Stimulated activated CD4-positive, alpha-beta T cell treated with anti-CD3 and anti-CD28 coated beads, Interleukin-15, amount 100 ng/mL, for 1 hour (primary cell): Measurements from ENCODE around the gene ARRDC2.
A peak's percentile ranks its signal among the peaks of the same experiment; 100 is the strongest.
"Not testable (repeated sequence)": the region's sequence is repeated elsewhere in the genome, so short reads cannot be mapped to it uniquely, and the experiment has no call there.

Source experiments
- DNase-seq, 2 donors: peaks; one replicate each; pipeline ENCODE4 v3.0.0-alpha.2; 2020; ENCODE audit warnings: low read depth in 1 of 2, low spot score in 1 of 2

The ARRDC2 gene

DNA sequence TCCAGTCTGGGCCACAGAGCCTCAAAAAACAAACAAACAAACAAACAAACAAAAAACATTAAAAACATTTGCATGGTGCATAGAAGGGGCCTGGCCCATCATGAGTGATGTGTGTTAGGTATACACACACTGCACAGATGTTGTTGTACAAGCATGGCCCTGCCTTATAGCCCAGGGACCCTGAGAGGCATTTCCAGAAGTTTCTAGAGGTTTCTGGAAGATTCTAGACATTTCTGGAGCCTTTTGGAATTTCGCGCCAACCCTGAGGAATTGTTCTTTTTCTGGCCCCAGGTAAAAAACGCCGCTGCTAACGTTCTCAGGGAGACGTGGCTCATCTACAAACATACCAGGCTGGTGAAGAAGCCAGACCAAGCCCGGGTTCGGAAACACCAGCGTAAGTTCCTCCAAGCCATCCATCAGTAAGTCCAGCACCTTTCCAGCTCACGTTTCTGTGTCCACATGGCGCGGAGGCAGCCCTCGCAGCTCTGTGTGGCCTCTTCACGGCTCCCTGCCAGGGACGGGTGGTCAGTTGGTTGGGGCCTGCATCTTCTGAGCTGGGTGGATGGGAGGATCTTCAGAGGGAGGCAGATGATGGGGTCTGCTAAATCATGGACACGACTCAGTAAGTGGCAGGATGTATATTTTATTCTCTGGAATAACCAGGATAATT is 18.4 kb upstream of the ARRDC2 start:
- DNase-seq, result no peak

- DNase-seq, result no peak
Measured at GRCh38 chr19:17993076-17993813, 14.7 kb upstream of the ARRDC2 start.

DNA sequence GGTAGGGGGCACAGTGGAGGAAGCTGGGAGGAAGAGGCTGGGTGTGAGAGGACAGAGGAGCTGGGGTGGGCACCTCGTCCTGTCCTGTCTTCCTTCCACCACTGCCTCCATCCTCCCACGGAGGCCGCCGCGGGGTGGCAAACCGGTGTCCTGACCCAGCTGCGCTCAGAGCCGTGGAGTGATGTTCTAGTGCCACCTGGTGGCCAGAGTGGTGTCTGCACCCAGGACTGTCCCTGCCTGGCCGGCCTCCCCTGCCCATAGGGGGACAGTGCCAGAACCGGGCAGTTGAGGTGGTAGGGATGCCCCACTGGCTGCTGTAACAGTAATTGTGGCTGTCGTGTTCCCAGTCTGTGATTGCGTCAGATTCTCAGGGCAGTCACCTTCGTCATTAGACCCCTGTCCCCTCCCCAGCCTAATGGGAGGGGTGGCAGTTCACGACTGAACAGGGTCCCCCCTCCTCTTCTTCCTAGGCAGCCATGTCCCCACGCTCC is 11.1 kb upstream of the ARRDC2 start:
- peak; percentile 79 to 81 for DNase-seq

GRCh38 chr19:17997969-17998826 is 9.8 kb upstream of the ARRDC2 start:
- DNase-seq, result no peak

DNA sequence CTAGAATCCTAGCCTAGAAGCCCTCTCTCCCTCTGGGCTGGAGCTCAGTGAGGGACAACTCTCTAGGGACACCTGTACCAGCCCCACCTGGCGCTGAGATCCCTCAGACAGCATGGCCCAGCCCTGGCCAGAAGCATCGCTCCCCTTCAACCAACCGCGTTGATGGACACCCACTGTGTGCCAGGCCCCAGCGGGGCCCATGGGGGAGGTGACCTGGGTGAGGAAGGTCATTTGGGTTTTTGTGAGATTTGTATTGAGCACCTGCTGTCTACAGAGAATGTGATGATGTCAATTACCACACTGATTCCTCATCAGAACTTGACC is 9.2 kb upstream of the ARRDC2 start:
- DNase-seq, result no peak

GRCh38 chr19:17999684-18000479 is 8.1 kb upstream of the ARRDC2 start:
- DNase-seq, result no peak

- no peak for DNase-seq
Measured at GRCh38 chr19:18000480-18000914, 7.5 kb upstream of the ARRDC2 start.

DNA sequence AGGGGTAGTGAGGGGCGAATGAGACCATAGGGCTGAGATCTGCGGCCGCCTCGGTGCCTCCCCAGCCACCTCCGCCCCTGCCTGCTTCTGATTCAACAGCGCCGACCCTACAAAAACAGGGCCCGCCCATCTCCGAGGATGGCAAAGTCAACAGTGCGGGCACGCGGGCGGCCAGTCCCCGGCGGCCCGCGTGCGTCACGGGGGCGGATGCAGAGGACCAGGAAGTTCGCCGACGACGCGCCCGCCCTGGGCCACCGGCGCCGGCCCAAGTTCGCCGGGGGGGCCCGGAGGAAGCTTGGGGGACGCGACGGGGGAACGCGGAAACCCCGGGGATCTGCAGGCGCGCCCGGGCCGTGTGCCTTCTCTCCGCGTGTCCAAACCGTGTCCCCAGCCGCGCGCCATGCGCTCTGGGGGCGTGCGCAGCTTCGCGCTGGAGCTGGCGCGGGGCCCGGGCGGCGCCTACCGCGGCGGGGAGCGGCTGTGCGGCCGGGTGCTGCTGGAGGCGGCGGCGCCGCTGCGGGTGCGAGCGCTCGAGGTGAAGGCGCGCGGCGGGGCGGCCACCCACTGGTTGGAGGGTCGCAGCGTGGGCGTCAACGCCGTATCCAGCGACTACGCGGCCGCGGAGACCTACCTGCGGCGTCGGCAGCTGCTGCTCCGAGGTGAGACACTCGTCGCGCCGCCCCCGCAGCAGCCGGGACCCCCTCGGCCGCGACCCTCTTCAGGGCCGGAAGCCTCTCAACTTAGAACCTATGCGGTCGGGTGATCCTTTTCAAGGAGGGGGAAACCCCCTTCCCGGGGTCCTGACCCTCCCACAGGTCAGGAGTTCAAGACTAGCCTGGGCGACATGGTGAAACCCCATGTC is 6.8 kb upstream of the ARRDC2 start:
- peak; percentile 79 to 85 for DNase-seq

DNA sequence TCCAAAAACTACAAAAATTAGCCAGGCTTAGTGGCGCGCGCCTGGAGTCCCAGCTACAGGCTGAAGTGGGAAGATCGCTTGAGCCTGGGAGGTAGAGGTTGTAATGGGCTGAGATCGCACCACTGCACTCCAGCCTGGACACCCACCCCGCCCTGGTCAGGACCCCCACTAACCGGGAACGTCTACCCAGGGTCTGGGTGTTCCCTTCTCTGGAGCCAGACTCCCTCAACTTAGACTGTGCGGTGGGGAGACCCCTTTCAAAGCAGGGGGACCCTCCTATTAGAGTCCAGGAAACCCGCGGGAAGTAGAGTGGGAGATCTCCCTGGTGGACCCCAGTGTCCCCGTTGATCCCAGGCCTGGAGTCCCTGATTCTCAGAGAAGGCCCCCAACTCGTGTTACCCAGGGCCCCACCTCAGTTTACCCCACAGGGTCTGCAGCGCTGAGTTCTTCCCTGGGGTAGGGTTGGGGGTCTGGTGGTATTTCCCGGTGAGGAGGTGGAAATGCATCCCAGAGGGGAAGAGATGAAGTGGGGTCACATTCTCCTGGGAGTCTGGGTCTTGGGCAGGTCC is 6.1 kb upstream of the ARRDC2 start:
- DNase-seq, result no peak

DNA sequence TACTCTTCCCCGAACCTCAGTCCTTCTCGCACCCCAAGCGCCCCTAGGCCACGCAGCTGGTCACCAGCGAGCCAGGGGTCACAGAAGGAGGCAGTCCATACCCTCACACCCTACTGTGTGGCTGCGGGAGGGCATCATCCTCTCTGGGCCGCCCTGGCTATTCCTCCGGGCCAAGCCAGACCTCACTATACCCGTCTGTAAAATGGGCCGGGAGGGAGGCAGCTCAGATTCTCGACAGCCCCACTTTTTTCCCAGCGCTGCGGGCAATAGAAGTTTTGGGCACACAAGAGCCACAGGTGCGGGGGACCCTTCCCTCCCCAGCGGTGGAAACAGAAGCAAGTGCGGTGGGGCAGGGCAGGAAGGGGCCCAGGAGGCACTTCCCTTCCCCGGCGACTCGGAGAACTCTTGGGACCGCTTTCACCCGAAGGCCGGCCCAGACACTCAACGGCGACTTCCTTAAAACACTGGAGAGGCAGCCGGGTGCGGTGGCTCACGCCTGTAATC is 5.6 kb upstream of the ARRDC2 start:
- DNase-seq, result no peak

DNA sequence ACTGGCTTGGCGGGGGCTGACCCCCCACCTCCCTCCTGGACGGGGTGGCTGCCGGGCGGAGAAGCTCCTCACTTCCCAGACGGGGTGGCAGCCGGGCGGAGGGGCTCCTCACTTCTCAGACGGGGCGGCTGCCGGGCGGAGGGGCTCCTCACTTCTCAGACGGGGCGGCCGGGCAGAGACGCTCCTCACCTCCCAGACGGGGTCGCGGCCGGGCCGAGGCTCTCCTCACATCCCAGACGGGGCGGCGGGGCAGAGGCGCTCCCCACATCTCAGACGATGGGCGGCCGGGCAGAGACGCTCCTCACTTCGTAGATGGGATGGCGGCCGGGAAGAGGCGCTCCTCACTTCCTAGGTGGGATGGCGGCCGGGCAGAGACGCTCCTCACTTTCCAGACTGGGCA is 2.2 kb upstream of the ARRDC2 start:
- not testable (repeated sequence) for DNase-seq

GRCh38 chr19:18007044-18007916 is 690 bp upstream of the ARRDC2 start:
- peak; percentile 67 to 74 for DNase-seq

- no peak for DNase-seq
Measured at GRCh38 chr19:18008814-18009213, 844 bp downstream of the ARRDC2 start.

DNA sequence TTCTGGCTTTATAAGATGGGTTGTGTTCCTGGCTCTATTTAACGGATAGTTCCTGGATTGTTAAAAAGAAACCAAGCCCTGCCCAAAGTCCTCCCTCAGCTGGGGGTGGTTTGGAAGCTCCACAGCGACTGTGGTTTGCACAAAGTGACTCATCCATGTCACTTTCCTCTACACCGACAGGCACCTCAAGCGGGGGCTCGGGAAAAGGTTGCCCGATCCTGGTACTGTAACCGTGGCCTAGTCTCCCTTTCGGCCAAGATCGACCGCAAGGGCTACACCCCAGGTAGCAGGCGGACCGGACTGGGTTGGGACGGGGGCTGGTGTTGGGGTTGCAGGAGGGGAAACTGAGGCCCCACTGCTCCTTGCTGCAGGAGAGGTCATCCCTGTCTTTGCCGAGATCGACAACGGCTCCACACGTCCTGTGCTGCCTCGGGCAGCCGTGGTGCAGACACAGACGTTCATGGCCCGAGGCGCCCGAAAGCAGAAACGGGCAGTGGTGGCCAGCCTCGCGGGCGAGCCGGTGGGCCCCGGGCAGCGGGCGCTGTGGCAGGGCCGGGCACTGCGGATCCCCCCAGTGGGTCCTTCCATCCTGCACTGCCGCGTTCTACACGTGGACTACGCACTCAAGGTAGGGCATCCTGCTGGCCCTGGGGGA is 1.6 kb downstream of the ARRDC2 start:
- no peak for DNase-seq

DNA sequence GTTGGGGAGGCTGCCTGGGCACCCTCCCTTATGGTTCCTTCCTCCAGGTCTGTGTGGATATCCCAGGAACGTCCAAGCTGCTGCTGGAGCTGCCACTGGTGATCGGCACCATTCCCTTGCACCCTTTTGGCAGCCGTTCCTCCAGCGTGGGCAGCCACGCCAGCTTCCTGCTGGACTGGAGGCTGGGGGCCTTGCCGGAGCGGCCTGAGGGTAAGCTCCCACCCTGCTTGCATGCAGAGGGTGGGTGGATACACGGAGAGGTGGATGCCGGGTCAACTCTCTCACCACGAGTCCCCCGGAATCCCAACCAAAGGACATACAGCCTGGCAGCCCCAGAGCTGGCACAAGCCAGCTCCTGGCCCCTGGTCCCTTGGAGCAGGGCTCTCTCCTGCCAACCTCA is 2.2 kb downstream of the ARRDC2 start:
- DNase-seq, result no peak

- DNase-seq, result no peak
Measured at GRCh38 chr19:18013210-18014111, 5.5 kb downstream of the ARRDC2 start.

DNA sequence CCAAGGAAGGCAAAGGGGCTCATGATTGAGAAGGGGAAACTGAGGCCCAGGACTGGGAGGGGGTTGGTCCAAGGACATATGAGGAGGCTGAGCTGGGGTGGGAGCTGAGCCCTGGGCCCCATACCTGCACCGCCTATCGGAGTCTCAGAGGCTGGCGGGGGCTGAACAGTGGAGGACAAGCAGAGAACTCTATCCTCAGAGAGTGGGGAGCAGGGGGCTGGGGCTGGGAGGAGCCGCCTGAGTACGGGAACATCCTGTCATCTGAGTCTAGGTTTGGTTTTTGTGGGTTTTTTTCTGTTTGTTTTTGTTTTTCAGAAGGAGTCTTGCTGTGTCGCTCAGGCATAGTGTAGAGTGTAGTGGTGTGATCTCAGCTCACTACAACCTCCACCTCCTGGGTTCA is 6.2 kb downstream of the ARRDC2 start:
- no peak for DNase-seq
